GM21737 (cell line): Measurements from ENCODE around the gene NDRG3.

Source experiments
- ATAC-seq: cut with Tn5 transposase; IDR thresholded peaks from one replicate; pipeline ENCODE4 v1.9.1; 2021; ENCODE audit warnings: mild to moderate bottlenecking, moderate library complexity; ENCODE audit not compliant: unreplicated experiment

Gene NDRG3

GRCh38 chr20:36761125-36761524 lies 15.2 kb upstream of the NDRG3 start:
- no peak for ATAC-seq

- ATAC-seq: no peak
These were observed 14.8 kb upstream of the NDRG3 start for GRCh38 chr20:36760647-36761046.

GRCh38 chr20:36758276-36758675 lies 12.4 kb upstream of the NDRG3 start:
- no peak for ATAC-seq

GRCh38 chr20:36756496-36756895 lies 10.6 kb upstream of the NDRG3 start:
- ATAC-seq: no peak

GRCh38 chr20:36754656-36755222 lies 8.8 kb upstream of the NDRG3 start:
- no peak for ATAC-seq

GRCh38 chr20:36752582-36752981 lies 6.7 kb upstream of the NDRG3 start:
- no peak for ATAC-seq

- no peak for ATAC-seq
These were observed 510 bp downstream of the NDRG3 start for GRCh38 chr20:36745234-36745926.

- ATAC-seq: no peak
These were observed 1.1 kb downstream of the NDRG3 start for GRCh38 chr20:36744764-36745191.

- no peak for ATAC-seq
These were observed 1.6 kb downstream of the NDRG3 start for GRCh38 chr20:36744243-36744642.

GRCh38 chr20:36742558-36742957 lies 3.3 kb downstream of the NDRG3 start:
- no peak for ATAC-seq

GRCh38 chr20:36741072-36741471 lies 4.8 kb downstream of the NDRG3 start:
- ATAC-seq: no peak

GRCh38 chr20:36737183-36737499 lies 8.7 kb downstream of the NDRG3 start:
- ATAC-seq: no peak

GRCh38 chr20:36736451-36737182 lies 9.3 kb downstream of the NDRG3 start:
- ATAC-seq: no peak

GRCh38 chr20:36732456-36732855 lies 13.4 kb downstream of the NDRG3 start:
- ATAC-seq: no peak

- no peak for ATAC-seq
These were observed 16.9 kb downstream of the NDRG3 start for GRCh38 chr20:36728986-36729385.

GRCh38 chr20:36726168-36726567 lies 19.7 kb downstream of the NDRG3 start:
- no peak for ATAC-seq

GRCh38 chr20:36720510-36720909 lies 25.4 kb downstream of the NDRG3 start:
- no peak for ATAC-seq

- ATAC-seq: no peak
These were observed 28.2 kb downstream of the NDRG3 start for GRCh38 chr20:36717657-36718056.

GRCh38 chr20:36717021-36717420 lies 28.9 kb downstream of the NDRG3 start:
- ATAC-seq: no peak

- no peak for ATAC-seq
These were observed 33.1 kb downstream of the NDRG3 start for GRCh38 chr20:36712775-36713174.

GRCh38 chr20:36709126-36709525 lies 36.8 kb downstream of the NDRG3 start:
- ATAC-seq: no peak

- no peak for ATAC-seq
These were observed 42.4 kb downstream of the NDRG3 start for GRCh38 chr20:36703530-36703929.
